HEK293 (cell line): ENCODE results near the gene HRK.

ENCODE experiments used
- CTCF ChIA-PET: fragments of 350-600 bp; formaldehyde crosslinking; extraction: SDS; loops from one replicate; lab custom pipeline; 2021; ENCODE audit warnings: antibody characterized with exemption; lab: Yijun Ruan, JAX
- POLR2A ChIA-PET: fragments of 300-600 bp; formaldehyde crosslinking; extraction: SDS; loops from one replicate; lab custom pipeline; 2020; ENCODE audit warnings: antibody characterized with exemption, inconsistent platforms; lab: Yijun Ruan, JAX
- H3K27ac ChIP-seq: fragments of 200-500 bp; sonication (Bioruptor generic); 2 replicates; pipeline ENCODE4 v1.5.1; 2014; ENCODE audit warnings: low read depth, low read length, control low read depth, inconsistent platforms; ENCODE audit errors: extremely low read depth
- H3K36me3 ChIP-seq, 2 experiments: fragments of 200-500 bp in 1 of 2; sonication (Bioruptor generic) in 1 of 2; 1 replicate in 1 of 2; 2 replicates in 1 of 2; pipeline ENCODE4 v1.5.1; 2014 to 2017; ENCODE audit warnings: inconsistent platforms in 2 of 2, low read length in 2 of 2; ENCODE audit not compliant: control insufficient read depth in 2 of 2, insufficient read depth in 1 of 2
- H3K4me1 ChIP-seq: fragments of 200-500 bp; sonication (Bioruptor generic); 2 replicates; pipeline ENCODE4 v1.5.1; 2014; ENCODE audit warnings: mild to moderate bottlenecking, low read length, inconsistent platforms; ENCODE audit not compliant: control insufficient read depth, insufficient read depth
- H3K4me3 ChIP-seq: 2 replicates; pipeline ENCODE4 v1.5.1; 2011; ENCODE audit warnings: low read depth, mild to moderate bottlenecking, control low read depth, low read length, moderate library complexity
- H3K9me3 ChIP-seq: fragments of 200-500 bp; sonication (Bioruptor generic); 2 replicates; pipeline ENCODE4 v1.5.1; 2014; ENCODE audit warnings: low read depth, low read length, inconsistent platforms; ENCODE audit not compliant: control insufficient read depth, insufficient read depth
- ATF2 ChIP-seq: fragments of 450-650 bp; formaldehyde crosslinking; IDR thresholded peaks from 2 replicates; pipeline ENCODE4 v1.5.1; 2016; ENCODE audit warnings: missing biosample characterization, missing genetic modification characterization, low read depth
- BCL11B ChIP-seq: fragments of 450-650 bp; formaldehyde crosslinking; IDR thresholded peaks from 2 replicates; pipeline ENCODE4 v1.5.1; 2016; ENCODE audit warnings: low read depth, missing biosample characterization, missing genetic modification characterization
- GFI1B ChIP-seq: fragments of 450-650 bp; formaldehyde crosslinking; IDR thresholded peaks from 2 replicates; pipeline ENCODE4 v1.5.1; 2016; ENCODE audit warnings: missing biosample characterization, missing genetic modification characterization
- KLF8 ChIP-seq: fragments of 450-650 bp; formaldehyde crosslinking; IDR thresholded peaks from 2 replicates; pipeline ENCODE4 v1.5.1; 2016; ENCODE audit warnings: missing biosample characterization, missing genetic modification characterization
- PRDM1 ChIP-seq: fragments of 450-650 bp; formaldehyde crosslinking; IDR thresholded peaks from 2 replicates; pipeline ENCODE4; 2016; ENCODE audit warnings: missing biosample characterization, missing genetic modification characterization
- SP2 ChIP-seq: fragments of 450-650 bp; formaldehyde crosslinking; IDR thresholded peaks from 2 replicates; pipeline ENCODE4 v1.5.1; 2016; ENCODE audit warnings: missing biosample characterization, missing genetic modification characterization
- SP3 ChIP-seq: fragments of 450-650 bp; formaldehyde crosslinking; IDR thresholded peaks from 2 replicates; pipeline ENCODE4 v1.5.1; 2016; ENCODE audit warnings: missing biosample characterization, missing genetic modification characterization
- SP7 ChIP-seq: fragments of 450-650 bp; formaldehyde crosslinking; IDR thresholded peaks from 2 replicates; pipeline ENCODE4 v1.5.1; 2016; ENCODE audit warnings: missing biosample characterization, missing genetic modification characterization
- ZBTB1 ChIP-seq: fragments of 450-650 bp; formaldehyde crosslinking; IDR thresholded peaks from 2 replicates; pipeline ENCODE4 v1.5.1; 2016; ENCODE audit warnings: missing biosample characterization, missing genetic modification characterization
- ZBTB21 ChIP-seq: fragments of 450-650 bp; formaldehyde crosslinking; IDR thresholded peaks from 2 replicates; pipeline ENCODE4 v1.5.1; 2017; ENCODE audit warnings: missing biosample characterization, missing genetic modification characterization
- ZEB2 ChIP-seq: fragments of 450-650 bp; formaldehyde crosslinking; IDR thresholded peaks from 2 replicates; pipeline ENCODE4 v1.5.1; 2016; ENCODE audit warnings: missing biosample characterization, missing genetic modification characterization
- ZFHX2 ChIP-seq: fragments of 450-650 bp; formaldehyde crosslinking; conservative IDR thresholded peaks from 2 replicates; pipeline ENCODE4 v1.5.1; 2016; ENCODE audit warnings: missing biosample characterization, missing genetic modification characterization
- ZNF10 ChIP-seq: fragments of 450-650 bp; formaldehyde crosslinking; IDR thresholded peaks from 2 replicates; pipeline ENCODE4 v1.5.1; 2017; ENCODE audit warnings: missing biosample characterization, missing genetic modification characterization
- ZNF133 ChIP-seq: fragments of 450-650 bp; formaldehyde crosslinking; IDR thresholded peaks from 2 replicates; pipeline ENCODE4 v1.5.1; 2016; ENCODE audit warnings: missing biosample characterization, missing genetic modification characterization
- ZNF138 ChIP-seq: fragments of 450-650 bp; formaldehyde crosslinking; IDR thresholded peaks from 2 replicates; pipeline ENCODE4 v1.5.1; 2016; ENCODE audit warnings: missing biosample characterization, missing genetic modification characterization, borderline replicate concordance
- ZNF146 ChIP-seq: fragments of 450-650 bp; formaldehyde crosslinking; IDR thresholded peaks from 2 replicates; pipeline ENCODE4 v1.5.1; 2016; ENCODE audit warnings: missing biosample characterization, missing genetic modification characterization
- ZNF148 ChIP-seq: fragments of 450-650 bp; formaldehyde crosslinking; IDR thresholded peaks from 2 replicates; pipeline ENCODE4 v1.5.0; 2017; ENCODE audit warnings: missing biosample characterization, missing genetic modification characterization, borderline replicate concordance
- ZNF23 ChIP-seq: fragments of 450-650 bp; formaldehyde crosslinking; IDR thresholded peaks from 2 replicates; pipeline ENCODE4 v1.5.1; 2016; ENCODE audit warnings: missing biosample characterization, missing genetic modification characterization, borderline replicate concordance
- ZNF248 ChIP-seq: fragments of 450-650 bp; formaldehyde crosslinking; IDR thresholded peaks from 2 replicates; pipeline ENCODE4 v1.5.1; 2017; ENCODE audit warnings: missing biosample characterization, missing genetic modification characterization
- ZNF311 ChIP-seq: fragments of 450-650 bp; formaldehyde crosslinking; IDR thresholded peaks from 2 replicates; pipeline ENCODE4 v1.5.1; 2017; ENCODE audit warnings: missing biosample characterization, missing genetic modification characterization, borderline replicate concordance
- ZNF341 ChIP-seq: fragments of 450-650 bp; formaldehyde crosslinking; IDR thresholded peaks from 2 replicates; pipeline ENCODE4; 2016; ENCODE audit warnings: low read depth, missing biosample characterization, missing genetic modification characterization
- ZNF366 ChIP-seq: fragments of 450-650 bp; formaldehyde crosslinking; conservative IDR thresholded peaks from 2 replicates; pipeline ENCODE4 v1.5.1; 2016; ENCODE audit warnings: missing biosample characterization, missing genetic modification characterization
- ZNF398 ChIP-seq: fragments of 450-650 bp; formaldehyde crosslinking; IDR thresholded peaks from 2 replicates; pipeline ENCODE4 v1.5.1; 2017; ENCODE audit warnings: missing biosample characterization, missing genetic modification characterization
- ZNF510 ChIP-seq: fragments of 450-650 bp; formaldehyde crosslinking; IDR thresholded peaks from 2 replicates; pipeline ENCODE4 v1.5.1; 2018; ENCODE audit warnings: mild to moderate bottlenecking, missing genetic modification characterization, missing biosample characterization; ENCODE audit not compliant: insufficient replicate concordance
- ZNF530 ChIP-seq: fragments of 450-650 bp; formaldehyde crosslinking; IDR thresholded peaks from 2 replicates; pipeline ENCODE4 v1.5.1; 2016; ENCODE audit warnings: low read depth, missing biosample characterization, missing genetic modification characterization
- ZNF580 ChIP-seq: fragments of 450-650 bp; formaldehyde crosslinking; IDR thresholded peaks from 2 replicates; pipeline ENCODE4 v1.5.1; 2016; ENCODE audit warnings: missing biosample characterization, missing genetic modification characterization
- ZNF629 ChIP-seq: fragments of 450-650 bp; formaldehyde crosslinking; IDR thresholded peaks from 2 replicates; pipeline ENCODE4 v1.5.1; 2017; ENCODE audit warnings: missing biosample characterization, missing genetic modification characterization
- ZNF776 ChIP-seq: fragments of 450-650 bp; formaldehyde crosslinking; IDR thresholded peaks from 2 replicates; pipeline ENCODE4 v1.5.0; 2017; ENCODE audit warnings: missing biosample characterization, missing genetic modification characterization, borderline replicate concordance

The HRK gene

GRCh38 chr12:116863275-116863767 is 17.9 kb downstream of the HRK start (continued):
- no peak for TF ChIP-seq ZBTB21 (tag by site-specific recombination)
- peak; percentile 60; the same call in 1 of the 2 replicates for TF ChIP-seq ZNF629 (tag by site-specific recombination)
- no peak for TF ChIP-seq ZNF23 (tag by site-specific recombination)
- no peak for TF ChIP-seq ZEB2 (tag by site-specific recombination)
- TF ChIP-seq ZFHX2 (tag by site-specific recombination), result peak; percentile 27; the same call in 1 of the 2 replicates
- TF ChIP-seq ZBTB1 (tag by site-specific recombination), result no peak
- TF ChIP-seq ZNF366 (tag by site-specific recombination), result peak; percentile 76
- TF ChIP-seq PRDM1 (tag by site-specific recombination), result peak; percentile 62
- no peak for TF ChIP-seq SP3 (tag by site-specific recombination)
- no peak for TF ChIP-seq ZNF341 (tag by site-specific recombination)
- TF ChIP-seq KLF8 (tag by site-specific recombination), result 0 out of 2 replicates have a peak, but pooled peaks have one; percentile 33
- TF ChIP-seq ZNF530 (tag by site-specific recombination), result no peak
- TF ChIP-seq SP7 (tag by site-specific recombination), result peak; percentile 51; the same call in 1 of the 2 replicates
- peak; percentile 83 for TF ChIP-seq ZNF580 (tag by site-specific recombination)

GRCh38 chr12:116862167-116862566 is 19.1 kb downstream of the HRK start:
- ChIA-PET CTCF (interaction anchor here (1.0 to 2.6 kb wide), 6 partner anchors 13 to 716 kb away, joined by 3 to 52 read pairs (median 4); no protein-coding TSS in a partner anchor), POLR2A (no interaction called here)
- TF ChIP-seq ZNF138 (tag by site-specific recombination) (no peak), ZNF311 (no peak), ZNF146 (tag by site-specific recombination) (peak; percentile 99), ZNF133 (tag by site-specific recombination) (no peak), BCL11B (tag by site-specific recombination) (no peak), ZNF10 (tag by site-specific recombination) (peak; percentile 89)
- no peak overlapping the region for H3K4me3 ChIP-seq
- peaks cover 0 to 3% of the 10 kb centered on the region in 2 experiments; a peak in 1 of 3 replicates for H3K36me3 ChIP-seq
- peaks cover 12% of the 10 kb centered on the region for H3K4me1 ChIP-seq
- no peak overlapping the region for H3K27ac ChIP-seq
- no peaks in the 10 kb centered on the region for H3K9me3 ChIP-seq

- POLR2A ChIA-PET, result no interaction called here
- TF ChIP-seq SP3 (tag by site-specific recombination) (no peak), ATF2 (tag by site-specific recombination) (peak; percentile 88), GFI1B (tag by site-specific recombination) (no peak), ZNF398 (tag by site-specific recombination) (peak; percentile 78), ZNF341 (tag by site-specific recombination) (peak; percentile 47), ZNF629 (tag by site-specific recombination) (peak; percentile 70; the same call in 1 of the 2 replicates), SP2 (tag by site-specific recombination) (peak; percentile 14; the same call in 1 of the 2 replicates), ZNF146 (tag by site-specific recombination) (no peak), ZNF510 (tag by site-specific recombination) (no peak), ZNF248 (tag by site-specific recombination) (no peak), ZNF148 (tag by site-specific recombination) (no peak), ZNF366 (tag by site-specific recombination) (no peak), ZNF776 (tag by site-specific recombination) (no peak)
Measured at GRCh38 chr12:116861320-116861719, 19.9 kb downstream of the HRK start.

More at GRCh38 chr12:116861320-116861719, 19.9 kb downstream of the HRK start:
- Histone ChIP-seq H3K4me1 (peaks cover 12% of the 10 kb centered on the region), H3K27ac (no peak overlapping the region), H3K36me3 (peaks cover 0 to 3% of the 10 kb centered on the region in 2 experiments; a peak in 1 of 3 replicates), H3K4me3 (no peak overlapping the region), H3K9me3 (no peaks in the 10 kb centered on the region)
- CTCF ChIA-PET, result interaction anchor here (0.9 to 1.1 kb wide), 2 partner anchors 18 to 19 kb away, joined by 3 read pairs; no protein-coding TSS in a partner anchor
